ENCODE data around the gene RRM1.

DNA sequence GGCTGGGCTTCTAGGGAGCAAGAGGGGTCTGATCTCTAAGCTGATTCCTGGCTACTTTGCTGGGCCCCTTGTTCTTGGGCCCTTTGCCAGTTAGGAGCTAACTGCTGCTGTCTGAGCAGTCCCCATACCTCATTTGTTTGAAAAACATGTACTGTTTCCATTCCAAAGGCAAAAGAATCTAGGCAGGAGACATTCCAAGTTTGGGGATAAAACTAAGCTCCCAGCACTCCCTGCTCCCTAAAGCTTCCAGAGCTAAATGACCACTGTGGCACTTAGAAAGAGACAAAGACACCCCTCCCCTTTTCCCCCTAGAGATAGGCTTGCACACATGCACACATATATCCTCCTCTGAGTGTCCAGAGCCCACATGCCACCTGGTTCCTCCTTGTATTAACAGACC is 22.7 kb upstream of the RRM1 start:
- TF ChIP-seq, protein P1, sequence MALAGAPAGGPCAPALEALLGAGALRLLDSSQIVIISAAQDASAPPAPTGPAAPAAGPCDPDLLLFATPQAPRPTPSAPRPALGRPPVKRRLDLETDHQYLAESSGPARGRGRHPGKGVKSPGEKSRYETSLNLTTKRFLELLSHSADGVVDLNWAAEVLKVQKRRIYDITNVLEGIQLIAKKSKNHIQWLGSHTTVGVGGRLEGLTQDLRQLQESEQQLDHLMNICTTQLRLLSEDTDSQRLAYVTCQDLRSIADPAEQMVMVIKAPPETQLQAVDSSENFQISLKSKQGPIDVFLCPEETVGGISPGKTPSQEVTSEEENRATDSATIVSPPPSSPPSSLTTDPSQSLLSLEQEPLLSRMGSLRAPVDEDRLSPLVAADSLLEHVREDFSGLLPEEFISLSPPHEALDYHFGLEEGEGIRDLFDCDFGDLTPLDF (CRISPR knock-in tag; IDR thresholded peaks at IDR 0.05) = no peak
- TF ChIP-seq, protein P2, sequence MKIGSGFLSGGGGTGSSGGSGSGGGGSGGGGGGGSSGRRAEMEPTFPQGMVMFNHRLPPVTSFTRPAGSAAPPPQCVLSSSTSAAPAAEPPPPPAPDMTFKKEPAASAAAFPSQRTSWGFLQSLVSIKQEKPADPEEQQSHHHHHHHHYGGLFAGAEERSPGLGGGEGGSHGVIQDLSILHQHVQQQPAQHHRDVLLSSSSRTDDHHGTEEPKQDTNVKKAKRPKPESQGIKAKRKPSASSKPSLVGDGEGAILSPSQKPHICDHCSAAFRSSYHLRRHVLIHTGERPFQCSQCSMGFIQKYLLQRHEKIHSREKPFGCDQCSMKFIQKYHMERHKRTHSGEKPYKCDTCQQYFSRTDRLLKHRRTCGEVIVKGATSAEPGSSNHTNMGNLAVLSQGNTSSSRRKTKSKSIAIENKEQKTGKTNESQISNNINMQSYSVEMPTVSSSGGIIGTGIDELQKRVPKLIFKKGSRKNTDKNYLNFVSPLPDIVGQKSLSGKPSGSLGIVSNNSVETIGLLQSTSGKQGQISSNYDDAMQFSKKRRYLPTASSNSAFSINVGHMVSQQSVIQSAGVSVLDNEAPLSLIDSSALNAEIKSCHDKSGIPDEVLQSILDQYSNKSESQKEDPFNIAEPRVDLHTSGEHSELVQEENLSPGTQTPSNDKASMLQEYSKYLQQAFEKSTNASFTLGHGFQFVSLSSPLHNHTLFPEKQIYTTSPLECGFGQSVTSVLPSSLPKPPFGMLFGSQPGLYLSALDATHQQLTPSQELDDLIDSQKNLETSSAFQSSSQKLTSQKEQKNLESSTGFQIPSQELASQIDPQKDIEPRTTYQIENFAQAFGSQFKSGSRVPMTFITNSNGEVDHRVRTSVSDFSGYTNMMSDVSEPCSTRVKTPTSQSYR (CRISPR knock-in tag; IDR thresholded peaks at IDR 0.05) = no peak
- TF ChIP-seq, protein P3, sequence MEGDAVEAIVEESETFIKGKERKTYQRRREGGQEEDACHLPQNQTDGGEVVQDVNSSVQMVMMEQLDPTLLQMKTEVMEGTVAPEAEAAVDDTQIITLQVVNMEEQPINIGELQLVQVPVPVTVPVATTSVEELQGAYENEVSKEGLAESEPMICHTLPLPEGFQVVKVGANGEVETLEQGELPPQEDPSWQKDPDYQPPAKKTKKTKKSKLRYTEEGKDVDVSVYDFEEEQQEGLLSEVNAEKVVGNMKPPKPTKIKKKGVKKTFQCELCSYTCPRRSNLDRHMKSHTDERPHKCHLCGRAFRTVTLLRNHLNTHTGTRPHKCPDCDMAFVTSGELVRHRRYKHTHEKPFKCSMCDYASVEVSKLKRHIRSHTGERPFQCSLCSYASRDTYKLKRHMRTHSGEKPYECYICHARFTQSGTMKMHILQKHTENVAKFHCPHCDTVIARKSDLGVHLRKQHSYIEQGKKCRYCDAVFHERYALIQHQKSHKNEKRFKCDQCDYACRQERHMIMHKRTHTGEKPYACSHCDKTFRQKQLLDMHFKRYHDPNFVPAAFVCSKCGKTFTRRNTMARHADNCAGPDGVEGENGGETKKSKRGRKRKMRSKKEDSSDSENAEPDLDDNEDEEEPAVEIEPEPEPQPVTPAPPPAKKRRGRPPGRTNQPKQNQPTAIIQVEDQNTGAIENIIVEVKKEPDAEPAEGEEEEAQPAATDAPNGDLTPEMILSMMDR (IDR thresholded peaks at IDR 0.05) = no peak
- TF ChIP-seq FOXJ3 (CRISPR knock-in tag; IDR thresholded peaks at IDR 0.05; ENCODE audit: borderline replicate concordance) (no peak), NR3C1 (CRISPR knock-in tag; conservative IDR thresholded peaks at IDR 0.05; ENCODE audit: low read depth) (no peak), ATF1 (CRISPR knock-in tag; IDR thresholded peaks at IDR 0.05) (no peak), MXD4 (CRISPR knock-in tag; IDR thresholded peaks at IDR 0.05; ENCODE audit: borderline replicate concordance) (no peak)

Data from WTC11 (cell line).